ENCODE results near the gene PRR27.

DNA sequence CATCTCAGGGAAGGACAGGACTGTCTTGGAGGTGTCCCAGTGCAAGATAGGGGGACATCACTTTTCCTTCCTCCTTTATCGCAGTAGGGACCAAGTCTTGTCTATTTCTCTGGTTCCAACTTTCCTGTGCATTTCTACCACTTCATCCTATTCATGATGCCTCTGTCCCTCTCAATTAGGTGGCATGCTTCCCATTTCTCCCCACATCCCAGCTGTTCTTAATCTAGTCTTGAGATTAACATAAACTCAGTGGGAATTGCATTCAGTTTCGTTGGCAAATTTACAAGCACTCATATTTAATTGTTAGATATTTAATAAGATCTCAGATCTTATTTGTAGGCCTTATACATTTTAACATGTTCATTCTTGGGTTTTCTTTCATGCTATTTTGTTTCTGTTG, 25.8 kb downstream of the PRR27 start:
- TF ChIP-seq ESRRG (CRISPR knock-in tag; IDR thresholded peaks at IDR 0.05) (no peak), ZFP30 (CRISPR knock-in tag; IDR thresholded peaks at IDR 0.05) (no peak)

Measured in SK-N-SH treated with all-trans-retinoic acid at 6 μM for 48 hours (cell line).